Stimulated activated CD4-positive, alpha-beta T cell treated with anti-CD3 and anti-CD28 coated beads, Interleukin-12 subunit alpha, Interleukin-12 subunit beta, amount 100 ng/mL, for 4 hours (primary cell): ENCODE results near the gene SLC25A44.
A peak's percentile ranks its signal among the peaks of the same experiment; 100 is the strongest.

Source experiments
- DNase-seq: peaks from one replicate; pipeline ENCODE4 v3.0.0-alpha.2; 2020

The SLC25A44 gene

GRCh38 chr1:156244126-156244525 is 50.2 kb downstream of the SLC25A44 start:
- DNase-seq = no peak

- DNase-seq = no peak
Observed at GRCh38 chr1:156244712-156245111, 50.8 kb downstream of the SLC25A44 start.

DNA sequence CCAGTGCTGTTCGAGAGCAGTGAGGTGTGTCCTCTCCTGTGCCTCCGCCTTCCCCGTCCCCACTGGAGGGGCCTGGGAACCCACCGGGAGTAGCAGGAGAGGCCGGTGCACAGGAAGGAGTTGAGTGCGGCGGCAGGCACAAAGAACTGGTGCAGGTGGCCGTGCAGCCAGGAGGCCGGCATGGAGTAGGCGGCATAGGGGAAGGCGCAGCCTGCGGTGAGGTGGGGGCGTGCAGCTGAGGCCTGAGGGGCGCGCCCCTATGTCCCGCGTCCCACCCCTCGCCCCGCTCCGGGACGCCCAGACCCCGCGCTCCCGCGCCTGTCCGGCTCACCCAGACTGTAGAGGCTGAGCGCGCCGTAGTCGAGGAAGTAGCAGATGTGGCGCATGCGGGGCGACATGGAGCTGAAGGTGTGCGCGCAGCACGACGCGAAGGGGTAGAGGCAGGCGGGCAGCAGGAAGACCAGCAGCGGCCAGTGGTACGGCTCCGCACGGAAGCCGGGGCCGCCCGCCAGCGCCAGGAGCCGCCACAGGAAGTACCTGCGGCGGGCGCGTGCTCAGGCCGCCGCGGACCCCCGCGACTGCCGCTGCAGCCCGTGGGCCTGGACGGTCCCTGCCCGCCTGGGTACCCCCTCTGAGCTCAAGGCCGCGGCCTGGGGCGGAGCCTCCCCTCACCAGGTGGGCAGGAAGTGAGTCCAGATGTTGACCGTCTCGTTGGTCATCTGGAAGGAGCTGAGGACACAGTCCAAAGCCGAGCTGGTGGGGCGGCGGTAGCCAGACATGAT is 51.7 kb downstream of the SLC25A44 start:
- DNase-seq = peak; percentile 30

GRCh38 chr1:156246241-156246780 is 52.4 kb downstream of the SLC25A44 start:
- DNase-seq = no peak

DNA sequence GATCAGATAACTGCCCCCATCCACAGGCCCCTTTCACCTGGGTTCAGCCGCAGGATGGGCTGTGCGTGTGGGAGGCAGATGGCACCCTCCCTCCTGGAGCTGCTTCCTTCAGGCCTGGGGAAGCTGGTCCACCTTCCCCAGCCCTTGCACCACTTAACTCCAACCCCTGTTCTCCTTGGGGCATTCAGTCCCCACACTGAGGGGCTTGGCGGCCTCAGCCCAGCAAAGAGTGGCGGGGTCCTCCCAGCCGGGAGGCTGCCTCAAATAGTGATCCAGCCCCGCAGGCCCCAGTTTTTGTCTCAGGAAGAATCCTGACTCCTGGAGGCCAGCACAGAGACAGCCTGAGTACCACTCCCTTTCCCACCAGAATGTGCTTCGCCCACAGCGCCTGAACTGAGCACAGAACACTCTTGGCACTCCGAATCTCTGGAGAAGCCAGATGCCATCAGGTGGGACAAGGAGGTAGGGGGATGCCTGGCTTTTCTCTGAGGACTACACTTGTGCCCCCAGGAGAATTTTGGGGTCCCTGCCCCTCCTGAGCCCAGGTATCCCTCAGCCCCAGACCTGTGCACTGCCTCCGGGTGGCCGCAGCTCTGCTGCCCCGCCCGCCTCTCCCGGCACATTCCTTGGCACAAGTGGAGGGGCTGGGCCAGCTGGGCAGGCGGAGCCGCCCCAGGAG is 53.0 kb downstream of the SLC25A44 start:
- DNase-seq = no peak

DNA sequence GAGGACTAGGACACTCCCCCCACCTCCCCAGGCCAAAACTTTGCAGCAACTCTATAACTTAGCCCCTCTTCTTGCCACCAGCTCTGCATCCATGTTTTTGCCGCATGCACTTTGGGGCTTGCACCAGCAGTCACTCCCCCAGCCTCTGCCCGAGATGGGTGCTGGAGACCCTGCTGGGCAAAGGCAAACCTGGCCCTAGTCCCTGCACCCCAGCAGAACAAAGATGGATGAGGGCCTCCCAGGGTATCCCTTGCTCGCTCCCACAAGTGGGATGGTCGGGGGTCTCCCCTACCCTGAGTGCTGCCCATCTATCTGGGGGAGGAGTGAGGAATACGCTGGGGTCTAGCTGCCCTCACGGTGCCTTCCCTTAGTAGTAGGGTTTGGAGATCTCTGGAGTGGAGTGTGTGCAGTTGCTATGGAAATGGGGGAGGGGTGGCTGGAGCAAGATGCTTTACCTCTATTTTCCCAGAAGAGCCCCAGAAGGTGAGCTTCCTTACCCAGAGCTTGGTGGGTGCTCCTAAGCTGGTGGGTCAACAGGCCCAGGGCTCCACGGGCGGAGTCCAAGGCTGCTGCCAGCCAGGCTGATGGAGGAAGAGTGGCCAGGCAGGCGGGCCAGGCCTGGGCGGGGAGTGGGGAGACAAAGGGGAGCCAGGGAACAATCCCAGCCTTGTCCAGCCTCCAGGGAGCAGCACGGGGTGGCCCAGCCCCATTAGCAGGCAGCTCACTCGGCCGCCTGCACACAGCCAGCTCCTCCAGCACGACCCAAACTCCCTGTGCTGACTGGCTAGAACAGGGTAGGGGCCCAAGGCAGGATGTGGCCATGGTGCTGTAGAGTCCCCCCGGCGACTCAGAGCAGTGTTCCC is 53.8 kb downstream of the SLC25A44 start, which contains the start of gene PAQR6:
PAQR6 (minus strand) TSS at position 597 of the 863 bp plus-strand sequence. CDS start 1,325 bp downstream, outside the sequence.
- no peak for DNase-seq

DNA sequence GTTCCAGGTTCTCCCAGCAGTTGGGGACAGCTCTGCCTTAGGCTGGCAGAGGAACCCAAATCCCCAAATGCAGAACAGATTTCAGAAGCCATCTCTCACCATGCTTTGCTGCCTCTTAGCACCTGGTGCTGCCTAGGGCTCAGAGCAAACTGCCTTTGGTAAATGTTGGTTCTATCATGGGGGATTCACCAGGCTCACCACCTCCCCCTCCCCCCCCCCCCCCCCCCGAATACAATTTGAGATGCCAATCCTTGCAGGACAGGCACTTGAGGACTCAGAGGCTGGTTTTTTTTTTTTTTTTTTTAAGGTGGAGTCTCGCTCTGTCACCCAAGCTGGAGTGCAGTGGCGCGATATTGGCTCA is 54.4 kb downstream of the SLC25A44 start:
- DNase-seq = no peak

DNA sequence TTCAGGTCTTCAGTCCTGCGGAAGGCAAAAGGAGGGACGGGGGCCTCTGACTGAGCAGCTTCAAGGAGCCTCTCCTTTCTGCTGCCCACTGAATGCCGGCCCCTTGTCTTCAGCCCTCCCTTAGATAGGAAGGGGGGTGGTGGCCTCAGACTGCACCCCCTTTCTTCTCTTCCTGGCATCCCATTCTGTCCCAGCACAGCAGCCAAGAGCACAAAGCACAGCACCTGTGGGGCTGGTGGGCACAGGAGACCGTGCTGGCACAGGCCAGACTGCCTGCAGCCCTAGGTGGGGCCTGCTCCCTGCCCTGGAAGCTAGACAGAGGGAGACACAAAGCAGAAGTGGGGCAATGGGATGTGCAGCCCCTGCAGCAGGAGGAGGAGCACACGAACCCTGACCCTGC is 55.7 kb downstream of the SLC25A44 start:
- DNase-seq = no peak

- no peak for DNase-seq
Observed at GRCh38 chr1:156251527-156251926, 57.6 kb downstream of the SLC25A44 start.

- no peak for DNase-seq
Observed at GRCh38 chr1:156253634-156254033, 59.7 kb downstream of the SLC25A44 start.

- DNase-seq = no peak
Observed at GRCh38 chr1:156257711-156258110, 63.8 kb downstream of the SLC25A44 start.

DNA sequence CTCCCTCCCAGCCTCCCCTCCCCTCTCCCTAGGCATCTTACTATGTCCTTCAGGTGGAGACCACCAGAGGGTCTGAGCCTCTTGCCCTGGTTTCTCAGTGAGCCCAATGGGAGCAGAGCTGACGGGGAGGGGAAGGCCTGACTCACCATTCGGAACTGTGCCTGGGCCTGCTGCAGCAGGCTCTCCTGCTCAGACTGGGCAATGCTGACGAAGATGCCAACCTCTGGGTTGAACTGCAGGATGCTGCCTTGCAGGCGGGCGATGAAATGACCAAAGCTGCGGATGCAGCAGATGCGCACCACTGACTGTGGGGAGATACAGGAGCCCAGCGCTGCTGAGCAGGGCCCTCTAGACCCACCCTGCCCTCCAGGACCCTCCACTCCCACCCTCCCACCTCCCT is 65.0 kb downstream of the SLC25A44 start:
- DNase-seq = no peak

- no peak for DNase-seq
Observed at GRCh38 chr1:156259805-156260204, 65.9 kb downstream of the SLC25A44 start.

DNA sequence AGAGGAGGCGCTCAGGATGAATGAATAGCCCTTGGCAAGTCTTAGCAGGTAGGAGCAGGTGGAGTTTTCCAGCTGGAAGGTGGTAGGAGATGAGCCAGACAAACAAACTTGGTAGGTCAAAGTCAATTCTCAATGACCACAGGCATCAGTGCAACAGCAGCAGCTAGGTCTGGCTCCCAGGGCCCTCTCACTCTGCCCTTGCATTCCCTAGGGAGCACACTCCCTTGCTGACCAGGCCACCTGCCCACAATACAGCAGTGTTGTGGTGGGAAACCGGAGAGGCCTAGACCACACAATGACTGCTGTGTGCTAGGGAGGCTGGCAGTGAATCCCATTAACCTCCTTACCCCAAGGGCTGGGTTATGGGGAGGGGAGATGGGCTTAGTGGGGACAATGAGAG is 67.0 kb downstream of the SLC25A44 start:
- DNase-seq = no peak
